Activated naive CD4-positive, alpha-beta T cell treated with anti-CD3 and anti-CD28 coated beads, Interleukin-2, amount 10 ng/mL, durations not matched to agents 7 days and 5 days (primary cell): ENCODE data around the gene PPM1N.
A peak's percentile ranks its signal among the peaks of the same experiment; 100 is the strongest.
"Not testable (repeated sequence)": the region's sequence is repeated elsewhere in the genome, so short reads cannot be mapped to it uniquely, and the experiment has no call there.

ENCODE experiments used
- CTCF ChIA-PET: fragments of 350-600 bp; sonication (Branson Sonifier 250); formaldehyde crosslinking; loops from one replicate; lab custom pipeline; 2021; ENCODE audit warnings: antibody characterized with exemption; lab: Charles Lee
- DNase-seq: peaks from one replicate; pipeline ENCODE4 v3.0.0-alpha.2; 2020
- H3K27ac Mint-ChIP-seq: one replicate; pipeline ENCODE4 v1.8.0; 2021; ENCODE audit warnings: mild to moderate bottlenecking, moderate library complexity, mixed read lengths
- H3K27me3 Mint-ChIP-seq: one replicate; pipeline ENCODE4 v1.8.0; 2021; ENCODE audit warnings: mild to moderate bottlenecking, mixed read lengths
- H3K36me3 Mint-ChIP-seq: one replicate; pipeline ENCODE4 v1.8.0; 2021; ENCODE audit warnings: mixed read lengths
- H3K4me1 Mint-ChIP-seq: one replicate; pipeline ENCODE4 v1.8.0; 2021; ENCODE audit warnings: mixed read lengths
- H3K4me3 Mint-ChIP-seq: one replicate; pipeline ENCODE4 v1.8.0; 2021; ENCODE audit warnings: mild to moderate bottlenecking, moderate library complexity, mixed read lengths
- H3K9me3 Mint-ChIP-seq: one replicate; pipeline ENCODE4 v1.8.0; 2021; ENCODE audit warnings: mixed read lengths

Gene PPM1N

GRCh38 chr19:45505151-45505995, 7.1 kb downstream of the PPM1N start:
- Mint-ChIP-seq H3K27ac (peak overlapping the region; percentile 86), H3K4me1 (peaks cover 33% of the 10 kb centered on the region), H3K36me3 (peaks cover 10% of the 10 kb centered on the region), H3K9me3 (no peaks in the 10 kb centered on the region), H3K4me3 (peak overlapping the region; percentile 89), H3K27me3 (peaks cover 5% of the 10 kb centered on the region)
- CTCF ChIA-PET, result interaction anchor here (0.7 to 2.0 kb wide), 6 partner anchors 11 to 187 kb away, joined by 3 to 9 read pairs (median 4); partner anchors contain the start of gene QPCTL
- DNase-seq, result no peak

- DNase-seq, result no peak
- Mint-ChIP-seq H3K9me3 (no peaks in the 10 kb centered on the region), H3K36me3 (peaks cover 12% of the 10 kb centered on the region), H3K27ac (peak overlapping the region; percentile 86), H3K4me1 (peaks cover 37% of the 10 kb centered on the region), H3K4me3 (peak overlapping the region; percentile 89), H3K27me3 (no peaks in the 10 kb centered on the region)
- CTCF ChIA-PET, result interaction anchor here (0.7 to 2.0 kb wide), 4 partner anchors 11 to 187 kb away, joined by 3 to 9 read pairs (median 4); partner anchors contain the start of gene QPCTL
Measured at GRCh38 chr19:45505996-45506245, 7.7 kb downstream of the PPM1N start.

GRCh38 chr19:45506246-45506988, 8.2 kb downstream of the PPM1N start:
- H3K36me3 Mint-ChIP-seq, result peaks cover 14% of the 10 kb centered on the region
- peaks cover 42% of the 10 kb centered on the region for H3K4me1 Mint-ChIP-seq
- H3K4me3 Mint-ChIP-seq, result peak overlapping the region; percentile 89
- H3K9me3 Mint-ChIP-seq, result no peaks in the 10 kb centered on the region
- H3K27ac Mint-ChIP-seq, result peak overlapping the region; percentile 97
- peak; percentile 98 for DNase-seq
- no peaks in the 10 kb centered on the region for H3K27me3 Mint-ChIP-seq
- CTCF ChIA-PET, result interaction anchor here (0.7 to 2.0 kb wide), 3 partner anchors 12 to 186 kb away, joined by 3 to 9 read pairs (median 5); partner anchors contain the start of gene QPCTL

- Mint-ChIP-seq H3K4me3 (peak within 1 kb of the TSS; percentile 89), H3K27me3 (no peaks in the 10 kb centered on the region), H3K36me3 (peaks cover 19% of the 10 kb centered on the region), H3K4me1 (peaks cover 50% of the 10 kb centered on the region), H3K9me3 (no peaks in the 10 kb centered on the region), H3K27ac (peak within 1 kb of the TSS; percentile 97)
- CTCF ChIA-PET, result interaction anchor here (0.9 kb wide), 1 partner anchor 22 kb away, joined by 3 read pairs; no protein-coding TSS in a partner anchor
- DNase-seq, result peak; percentile 95
Measured at GRCh38 chr19:45506989-45507871, 9.0 kb downstream of the PPM1N start, which contains the start of gene VASP. Gene VASP, plus strand, starts transcription at chr19:45507479. Its CDS starts 293 bp downstream, at chr19:45507772.

- H3K36me3 Mint-ChIP-seq, result peaks cover 21% of the 10 kb centered on the region
- peak overlapping the region; percentile 74 for H3K27ac Mint-ChIP-seq
- H3K9me3 Mint-ChIP-seq, result no peaks in the 10 kb centered on the region
- H3K4me1 Mint-ChIP-seq, result peaks cover 55% of the 10 kb centered on the region
- H3K27me3 Mint-ChIP-seq, result no peaks in the 10 kb centered on the region
- CTCF ChIA-PET, result interaction anchor here (0.7 to 0.9 kb wide), 2 partner anchors 14 to 23 kb away, joined by 3 to 4 read pairs; no protein-coding TSS in a partner anchor
- DNase-seq, result no peak
- peak overlapping the region; percentile 87 for H3K4me3 Mint-ChIP-seq
Measured at GRCh38 chr19:45507872-45508416, 9.7 kb downstream of the PPM1N start.

GRCh38 chr19:45508417-45508860, 10.2 kb downstream of the PPM1N start:
- no peaks in the 10 kb centered on the region for H3K9me3 Mint-ChIP-seq
- H3K4me1 Mint-ChIP-seq, result peaks cover 60% of the 10 kb centered on the region
- H3K27ac Mint-ChIP-seq, result peak overlapping the region; percentile 74
- peak; percentile 62 for DNase-seq
- no peaks in the 10 kb centered on the region for H3K27me3 Mint-ChIP-seq
- CTCF ChIA-PET, result interaction anchor here (0.7 kb wide), 1 partner anchor 14 kb away, joined by 4 read pairs; no protein-coding TSS in a partner anchor
- peak overlapping the region; percentile 87 for H3K4me3 Mint-ChIP-seq
- H3K36me3 Mint-ChIP-seq, result peaks cover 23% of the 10 kb centered on the region

- H3K36me3 Mint-ChIP-seq, result peaks cover 26% of the 10 kb centered on the region
- CTCF ChIA-PET, result interaction anchor here (1.3 kb wide), 1 partner anchor 49 kb away, joined by 8 read pairs; no protein-coding TSS in a partner anchor
- peak; percentile 61 for DNase-seq
- peaks cover 64% of the 10 kb centered on the region for H3K4me1 Mint-ChIP-seq
- H3K27me3 Mint-ChIP-seq, result no peaks in the 10 kb centered on the region
- H3K9me3 Mint-ChIP-seq, result no peaks in the 10 kb centered on the region
- H3K4me3 Mint-ChIP-seq, result peak overlapping the region; percentile 87
- peak overlapping the region; percentile 82 for H3K27ac Mint-ChIP-seq
Measured at GRCh38 chr19:45508861-45509691, 10.8 kb downstream of the PPM1N start.

GRCh38 chr19:45509692-45510015, 11.4 kb downstream of the PPM1N start:
- no peaks in the 10 kb centered on the region for H3K27me3 Mint-ChIP-seq
- H3K36me3 Mint-ChIP-seq, result peaks cover 26% of the 10 kb centered on the region
- H3K4me1 Mint-ChIP-seq, result peaks cover 69% of the 10 kb centered on the region
- H3K9me3 Mint-ChIP-seq, result no peaks in the 10 kb centered on the region
- CTCF ChIA-PET, result interaction anchor here (1.3 kb wide), 1 partner anchor 49 kb away, joined by 8 read pairs; no protein-coding TSS in a partner anchor
- peak overlapping the region; percentile 87 for H3K4me3 Mint-ChIP-seq
- peak overlapping the region; percentile 82 for H3K27ac Mint-ChIP-seq
- no peak for DNase-seq

- CTCF ChIA-PET, result interaction anchor here (1.3 kb wide), 1 partner anchor 48 kb away, joined by 8 read pairs; no protein-coding TSS in a partner anchor
- peaks cover 29% of the 10 kb centered on the region for H3K36me3 Mint-ChIP-seq
Measured at GRCh38 chr19:45510352-45510751, 12.1 kb downstream of the PPM1N start.

GRCh38 chr19:45511074-45511473, 12.8 kb downstream of the PPM1N start:
- no peak for DNase-seq
- Mint-ChIP-seq H3K9me3 (no peaks in the 10 kb centered on the region), H3K27ac (peak overlapping the region; percentile 46), H3K4me1 (peaks cover 72% of the 10 kb centered on the region), H3K27me3 (no peaks in the 10 kb centered on the region), H3K36me3 (peaks cover 32% of the 10 kb centered on the region), H3K4me3 (peak overlapping the region; percentile 48)
- CTCF ChIA-PET, result no interaction called here

More at GRCh38 chr19:45510352-45510751, 12.1 kb downstream of the PPM1N start:
- Mint-ChIP-seq H3K4me3 (peak overlapping the region; percentile 87), H3K4me1 (peaks cover 72% of the 10 kb centered on the region), H3K27ac (peak overlapping the region; percentile 7)
- not testable (repeated sequence) for DNase-seq, H3K27me3 Mint-ChIP-seq, H3K9me3 Mint-ChIP-seq

GRCh38 chr19:45512881-45513483, 14.7 kb downstream of the PPM1N start:
- Mint-ChIP-seq H3K4me3 (no peak overlapping the region), H3K27me3 (no peaks in the 10 kb centered on the region), H3K27ac (peak overlapping the region; percentile 83), H3K36me3 (peaks cover 41% of the 10 kb centered on the region), H3K9me3 (no peaks in the 10 kb centered on the region), H3K4me1 (peaks cover 79% of the 10 kb centered on the region)
- CTCF ChIA-PET, result interaction anchor here (0.8 kb wide), 1 partner anchor 45 kb away, joined by 3 read pairs; no protein-coding TSS in a partner anchor
- no peak for DNase-seq
